ENCODE data around the gene MUC22.
"Not testable (repeated sequence)": the region's sequence is repeated elsewhere in the genome, so short reads cannot be mapped to it uniquely, and the experiment has no call there.

MUC22 gene

DNA sequence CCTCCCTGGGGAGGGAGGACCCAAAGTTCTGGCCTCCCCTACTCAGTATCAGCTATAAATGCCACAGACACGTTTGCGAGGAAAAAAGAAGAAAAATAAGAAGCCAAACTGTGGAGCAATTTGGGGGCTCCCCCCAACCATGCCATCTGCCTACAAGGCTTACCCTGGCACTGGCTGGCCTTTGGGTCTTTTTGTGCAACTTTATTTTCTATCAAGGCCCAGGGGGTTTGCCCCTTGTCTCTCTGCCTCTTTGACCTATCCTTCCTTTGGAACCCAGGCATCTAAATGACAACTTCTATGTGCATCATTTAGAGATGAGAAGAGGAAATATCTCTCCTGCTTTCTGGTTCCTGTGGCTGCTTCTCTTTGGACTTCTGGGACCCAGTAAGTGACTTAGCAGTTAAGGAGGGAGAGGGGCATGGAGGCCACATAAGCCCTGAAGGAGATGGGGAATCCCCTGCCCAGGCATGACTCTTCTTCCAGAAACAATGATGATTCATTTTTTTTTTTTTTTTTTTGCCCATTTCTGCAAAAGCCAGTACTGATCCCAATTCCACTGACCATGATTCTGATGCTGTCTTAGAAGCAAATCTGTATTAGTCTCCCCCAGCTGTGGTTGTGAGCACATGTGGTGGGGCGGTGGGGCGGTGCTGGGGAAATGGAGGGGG lies at the start of gene MUC22:
Gene MUC22 (plus strand): TSS at position 82 of the 668 bp plus-strand sequence. CDS start 233 bp downstream, at position 315.
- DNase-seq = peak; percentile 79

DNA sequence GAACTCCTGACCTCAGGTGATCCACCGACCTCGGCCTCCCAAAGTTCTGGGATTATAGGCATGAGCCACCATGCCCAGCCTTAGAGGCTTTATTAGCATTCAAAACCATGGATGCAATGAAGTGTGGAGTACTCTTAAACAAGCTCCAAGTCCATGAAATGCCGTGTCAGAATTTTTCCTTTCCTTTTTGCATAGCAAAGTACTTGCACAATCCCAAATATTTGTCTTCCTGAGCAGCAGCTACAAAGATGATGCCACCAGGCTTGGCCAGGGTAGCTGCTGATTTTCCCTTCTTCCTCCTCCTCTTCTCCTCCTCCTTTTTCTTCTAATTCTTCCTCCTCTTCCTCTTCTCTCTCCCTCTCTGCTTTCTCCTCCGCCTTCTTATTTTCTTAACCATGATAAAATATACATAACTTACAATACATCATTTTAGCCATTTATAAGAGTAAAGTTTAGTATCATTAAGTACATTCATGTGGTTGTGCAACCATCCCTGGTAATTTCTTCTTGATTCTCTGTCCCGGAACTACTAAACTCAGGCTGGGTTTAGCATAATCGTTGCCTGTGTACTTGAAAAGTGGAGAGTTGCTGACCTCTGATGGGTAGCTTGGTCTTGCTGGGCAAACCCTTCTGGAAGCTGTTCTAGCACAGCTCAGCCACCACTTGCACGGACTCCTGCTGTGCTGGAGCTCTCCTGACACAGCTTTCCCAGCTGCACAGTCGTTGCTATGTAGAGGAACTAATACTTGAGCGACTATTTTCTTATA lies 49.2 kb upstream of the MUC22 start:
- peak; percentile 9 for DNase-seq

DNA sequence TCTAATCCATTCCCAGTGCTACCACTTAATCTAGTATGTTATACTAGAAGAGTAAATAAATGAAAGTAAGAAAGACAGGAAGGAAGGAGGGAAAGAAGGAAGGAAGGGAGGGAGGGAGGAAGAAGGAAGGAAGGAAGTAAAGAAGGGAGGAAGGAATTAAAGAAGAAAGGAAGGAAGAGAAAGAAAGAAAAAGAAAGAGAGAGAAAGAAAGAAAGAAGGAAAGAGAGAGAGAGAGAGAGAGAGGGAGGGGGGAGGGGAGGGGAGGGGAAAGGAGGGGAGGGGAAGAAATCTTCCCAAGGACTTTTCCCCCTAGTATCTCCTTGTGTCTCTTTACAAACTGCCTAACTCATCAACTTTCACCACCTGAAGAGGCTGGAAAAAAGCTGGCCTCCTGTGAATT lies 47.6 kb upstream of the MUC22 start:
- DNase-seq = no peak

DNA sequence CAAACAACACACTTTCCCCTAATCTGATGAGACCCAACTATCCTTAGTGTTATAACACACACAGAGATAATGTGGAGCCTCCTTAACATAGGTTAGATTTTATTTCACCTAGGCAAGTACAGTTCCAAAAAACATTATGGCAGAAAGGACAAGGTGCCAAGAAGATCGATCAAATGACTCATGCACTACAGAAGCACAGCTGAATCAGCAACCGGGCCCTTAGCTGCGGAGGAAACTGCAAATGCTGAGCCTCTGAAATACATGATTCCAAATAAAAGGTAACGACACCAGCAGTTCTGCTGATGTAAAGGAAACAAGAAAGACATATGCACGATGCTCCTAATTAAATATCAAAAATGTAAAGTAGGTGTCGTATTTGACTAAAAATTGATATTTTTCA lies 46.6 kb upstream of the MUC22 start:
- DNase-seq = no peak

DNA sequence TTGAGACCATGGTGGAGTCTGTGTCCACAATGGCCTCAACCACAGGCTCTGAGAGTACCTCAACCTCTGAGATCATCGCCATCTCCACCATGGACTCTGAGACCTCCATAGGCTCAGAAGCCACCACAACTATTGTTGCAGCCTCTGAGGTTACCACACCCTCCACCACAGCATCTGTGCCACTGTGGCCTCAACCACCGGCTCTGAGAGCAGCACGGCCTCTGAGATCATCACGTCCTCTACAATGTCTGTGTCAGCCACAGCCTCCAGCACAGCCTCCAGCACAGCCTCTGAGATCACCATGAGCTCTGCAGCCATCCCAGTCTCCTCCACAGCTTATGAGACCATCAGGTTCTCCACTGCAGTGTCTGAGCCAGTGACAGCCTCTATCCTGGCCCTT lies 46.2 kb upstream of the MUC22 start:
- DNase-seq = no peak

DNA sequence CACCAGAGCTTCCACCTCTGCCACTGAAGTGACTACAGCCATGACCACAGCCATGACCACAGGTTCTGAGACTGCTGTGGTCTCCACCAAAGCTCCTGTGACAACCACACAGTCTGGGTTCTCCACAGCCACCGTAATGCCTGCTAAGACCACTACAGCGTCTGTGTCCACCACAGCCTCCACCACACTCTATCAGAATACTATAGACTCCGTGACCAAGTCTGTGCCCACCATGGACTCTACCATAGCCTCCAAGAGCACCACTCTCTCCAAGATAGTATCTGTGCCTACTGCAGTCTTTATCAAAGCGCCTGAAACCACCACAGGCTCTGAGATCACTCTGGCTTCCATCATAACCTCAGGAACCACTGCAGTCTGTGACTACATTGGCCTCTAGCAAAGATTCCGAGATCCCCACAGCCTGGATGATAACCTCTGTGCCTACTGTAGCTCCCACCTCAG lies 45.1 kb upstream of the MUC22 start:
- no peak for DNase-seq

DNA sequence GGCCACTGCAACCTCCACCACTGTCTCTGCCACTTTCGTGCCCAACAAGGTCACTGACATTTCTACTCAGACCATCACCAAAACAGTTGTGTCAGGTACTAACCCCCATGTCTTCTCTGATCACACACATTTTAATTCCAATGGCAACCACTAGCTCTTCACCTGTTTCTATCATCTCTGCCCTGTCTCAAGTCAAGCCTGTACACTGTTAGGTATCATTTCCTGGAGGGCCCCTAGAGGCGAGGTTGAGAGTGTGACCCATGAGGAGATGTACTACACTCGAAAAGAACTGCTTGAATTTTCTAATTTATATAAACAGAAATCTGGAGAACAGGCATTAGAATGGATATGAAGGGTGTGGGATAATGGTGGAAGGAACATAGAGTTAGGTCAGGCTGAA lies 44.1 kb upstream of the MUC22 start:
- no peak for DNase-seq

DNA sequence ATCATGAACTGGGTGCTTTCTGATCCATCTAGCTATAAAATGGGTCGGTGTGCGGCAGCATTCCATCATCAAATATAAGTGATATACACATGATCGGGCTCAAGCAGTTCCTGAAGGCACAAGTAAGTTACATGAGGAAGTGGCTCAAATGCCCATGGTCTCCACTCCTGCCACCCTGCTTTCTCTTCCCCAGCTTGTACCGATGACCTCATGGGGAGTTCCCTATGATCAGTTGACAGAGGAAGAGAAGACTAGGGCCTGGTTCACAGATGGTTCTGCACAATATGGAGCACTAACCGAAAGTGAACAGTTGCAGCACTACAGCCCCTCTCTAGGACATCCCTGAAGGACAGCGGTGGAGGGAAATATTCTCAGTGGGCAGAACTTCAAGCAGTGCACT lies 41.1 kb upstream of the MUC22 start:
- DNase-seq = not testable (repeated sequence)

DNA sequence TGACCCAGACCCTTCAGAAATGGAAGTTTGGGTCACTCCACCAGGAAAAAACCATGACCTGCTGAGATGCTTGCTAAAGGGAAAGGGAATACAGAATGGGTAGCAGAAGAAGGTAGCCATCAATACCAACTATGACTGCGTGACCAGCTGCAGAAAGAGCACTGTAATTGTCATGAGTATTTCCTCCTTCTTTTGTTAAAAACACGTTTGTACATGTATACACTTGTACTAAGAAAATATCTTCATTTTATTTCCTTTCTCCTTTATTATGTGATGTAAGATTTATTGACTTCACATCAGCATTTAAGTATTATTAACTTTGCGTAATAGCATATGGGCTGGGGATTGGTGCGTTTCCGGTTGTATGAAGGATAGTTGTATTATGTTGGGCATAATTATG lies 39.3 kb upstream of the MUC22 start:
- no peak for DNase-seq

DNA sequence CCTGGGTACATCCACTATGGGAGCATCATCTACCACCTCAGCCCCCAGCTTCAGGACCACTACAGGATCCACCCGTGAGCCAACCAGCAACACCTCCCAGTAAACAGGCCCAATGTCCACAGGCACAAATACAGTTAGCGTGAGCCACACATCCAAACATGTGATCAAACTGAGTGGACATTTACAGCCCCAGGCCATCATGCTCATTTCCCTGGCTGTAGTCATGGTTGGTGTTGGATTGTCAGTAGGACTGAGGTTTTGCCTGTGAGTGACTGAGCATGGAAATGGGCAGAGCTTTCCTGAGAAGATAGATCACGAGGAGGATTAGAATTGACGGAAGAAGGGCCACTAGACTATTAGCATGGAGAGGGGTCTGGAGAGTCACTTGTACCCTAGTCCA lies 37.5 kb upstream of the MUC22 start:
- no peak for DNase-seq

DNA sequence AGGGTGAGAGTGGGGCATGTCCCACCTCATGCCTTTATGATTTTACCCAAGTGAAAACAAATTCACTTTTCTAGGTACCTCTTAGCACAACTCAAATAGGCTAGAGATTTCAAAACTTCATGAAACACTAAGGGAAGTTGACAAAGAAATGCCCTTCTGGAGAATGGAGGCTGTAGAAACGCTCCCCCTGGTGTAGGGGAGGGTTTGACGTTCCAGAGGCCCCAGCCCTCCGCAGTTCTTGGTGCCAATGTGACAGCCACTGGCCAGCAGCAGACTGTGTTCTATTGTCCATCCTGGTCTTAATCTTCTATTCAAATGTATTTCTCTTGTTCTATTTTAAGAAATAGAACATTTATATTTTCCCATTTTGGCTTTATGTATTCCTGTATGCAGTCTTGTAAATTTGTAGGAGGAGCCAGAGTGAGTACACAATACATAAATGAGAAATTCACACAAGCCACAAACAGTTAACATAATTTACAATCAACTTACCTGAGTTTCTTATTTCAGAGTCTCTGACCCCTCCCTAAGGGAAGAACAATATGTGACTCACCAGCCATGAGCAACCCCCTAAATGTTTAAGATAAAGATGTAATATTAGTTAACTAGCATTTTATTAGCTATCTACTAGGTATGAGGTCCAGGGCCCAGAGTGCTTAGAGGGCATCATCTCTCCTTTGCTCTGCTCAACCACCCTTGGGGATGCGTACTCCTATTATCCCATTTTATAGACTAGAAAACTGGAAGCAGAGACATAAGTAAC lies 35.6 kb upstream of the MUC22 start:
- DNase-seq = no peak

DNA sequence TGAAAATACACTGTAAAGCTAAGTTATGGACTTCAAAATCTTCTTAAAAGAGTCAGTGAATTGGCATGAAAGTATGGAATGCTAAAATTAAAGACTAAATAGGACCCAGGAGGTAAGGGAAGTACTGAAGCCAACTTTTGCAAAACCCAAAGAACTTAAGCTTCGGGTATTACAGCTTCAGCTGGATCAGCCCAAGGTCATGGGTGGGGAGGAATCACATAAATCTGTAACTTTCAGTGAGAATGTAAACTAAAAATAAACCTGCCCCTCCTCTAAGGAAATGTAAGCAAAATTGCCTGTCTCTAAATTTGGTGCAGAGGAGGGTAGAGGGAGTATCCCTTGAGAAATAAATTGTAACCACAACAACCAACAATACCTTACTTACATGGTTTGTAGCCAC lies 31.1 kb upstream of the MUC22 start:
- DNase-seq = no peak

DNA sequence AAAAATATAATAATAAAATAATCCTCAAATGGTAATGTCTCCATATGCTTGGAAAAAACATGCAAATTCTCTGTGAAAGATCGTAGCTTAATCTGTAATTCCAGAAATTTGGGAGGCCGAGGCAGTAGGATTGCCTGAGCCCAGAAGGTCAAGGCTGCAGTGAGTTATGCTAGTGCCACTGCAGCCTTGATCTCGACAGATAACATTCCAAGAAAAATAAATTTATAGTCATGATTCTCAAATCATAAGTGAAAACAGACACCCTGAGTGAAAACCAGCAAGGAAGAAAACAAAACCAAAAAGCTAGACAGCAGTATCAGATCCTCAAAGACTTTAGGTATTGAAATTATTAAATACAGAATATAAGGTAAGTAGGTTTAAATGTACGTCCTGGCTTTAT lies 30.6 kb upstream of the MUC22 start:
- no peak for DNase-seq

DNA sequence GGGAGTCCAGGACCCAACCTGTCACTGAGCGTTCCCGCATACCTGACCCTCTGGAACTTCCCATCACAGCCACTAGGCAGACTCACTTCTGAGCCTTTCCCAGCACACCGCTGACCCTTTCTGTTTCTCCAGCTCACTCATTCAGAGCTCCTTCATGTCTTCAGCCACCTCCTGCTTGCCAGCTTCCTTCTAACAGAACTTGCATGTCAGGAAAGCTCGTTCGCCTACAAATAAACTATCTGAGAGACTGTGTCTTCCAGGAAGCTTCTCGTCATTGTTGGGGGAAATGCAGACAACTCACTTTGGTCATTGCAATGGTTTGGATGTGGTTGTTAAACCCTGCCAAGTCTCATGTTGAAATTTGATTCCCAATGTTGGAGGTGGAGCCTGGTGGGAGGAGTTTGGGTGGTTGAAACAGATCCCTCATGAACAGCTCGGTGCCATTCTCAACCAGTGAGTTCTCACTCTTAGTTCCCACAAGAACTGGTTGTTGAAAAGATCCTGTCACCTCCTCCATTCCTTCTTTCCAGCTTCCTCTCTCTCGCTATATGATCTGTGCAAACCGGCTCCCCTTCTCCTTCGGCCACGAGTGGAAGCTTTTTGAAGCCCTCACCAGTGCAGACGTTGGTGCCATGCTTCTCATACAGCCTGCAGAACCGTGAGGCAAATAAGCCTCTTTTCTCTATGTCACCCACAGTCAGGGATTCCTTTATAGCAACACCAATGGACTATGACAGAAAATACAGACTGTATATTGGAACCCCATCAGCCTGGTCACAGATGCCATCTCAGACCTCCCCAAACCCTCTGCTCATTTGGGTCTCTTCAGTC lies 28.1 kb upstream of the MUC22 start:
- DNase-seq = peak; percentile 71

DNA sequence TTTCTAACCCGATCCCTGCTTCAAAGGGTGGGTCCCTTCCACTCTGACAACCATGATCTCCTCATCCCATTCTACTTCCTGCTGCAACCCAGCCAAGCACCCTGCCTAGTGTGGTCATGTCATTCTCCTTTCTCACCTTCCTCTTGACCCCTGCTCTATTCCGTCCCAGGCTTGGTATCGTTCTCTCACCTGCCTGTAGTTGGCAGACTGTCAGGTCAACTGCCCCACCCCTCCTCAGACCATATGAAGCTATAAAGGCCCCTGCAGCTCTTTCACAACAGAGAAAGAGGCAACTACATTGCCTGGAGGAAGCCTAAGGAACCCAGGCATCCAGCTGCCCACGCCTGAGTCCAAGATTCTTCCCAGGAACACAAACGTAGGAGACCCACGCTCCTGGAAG lies 26.8 kb upstream of the MUC22 start, which contains the start of gene MUC21:
Gene MUC21 (plus strand): TSS at position 280 of the 400 bp plus-strand sequence. CDS start 241 bp downstream, outside the sequence.
- DNase-seq = no peak

DNA sequence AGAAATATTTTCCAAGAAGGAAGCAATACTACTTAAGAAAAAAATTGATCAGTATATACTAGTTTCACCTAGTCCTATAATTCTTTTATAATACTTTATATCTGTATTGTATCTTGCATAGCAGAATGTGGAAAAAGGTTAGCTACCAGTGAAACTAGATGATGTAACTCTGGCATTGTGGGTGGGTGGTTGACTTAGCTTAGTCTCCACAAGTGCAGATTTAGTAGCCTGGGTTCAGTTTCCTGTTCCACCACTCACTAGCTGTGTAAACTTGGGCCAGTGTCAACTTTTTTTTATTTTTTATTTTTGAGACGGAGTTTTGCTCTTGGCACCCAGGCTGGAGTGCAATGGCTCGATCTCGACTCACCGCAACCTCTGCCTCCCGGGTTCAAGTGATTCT lies 24.8 kb upstream of the MUC22 start:
- no peak for DNase-seq

DNA sequence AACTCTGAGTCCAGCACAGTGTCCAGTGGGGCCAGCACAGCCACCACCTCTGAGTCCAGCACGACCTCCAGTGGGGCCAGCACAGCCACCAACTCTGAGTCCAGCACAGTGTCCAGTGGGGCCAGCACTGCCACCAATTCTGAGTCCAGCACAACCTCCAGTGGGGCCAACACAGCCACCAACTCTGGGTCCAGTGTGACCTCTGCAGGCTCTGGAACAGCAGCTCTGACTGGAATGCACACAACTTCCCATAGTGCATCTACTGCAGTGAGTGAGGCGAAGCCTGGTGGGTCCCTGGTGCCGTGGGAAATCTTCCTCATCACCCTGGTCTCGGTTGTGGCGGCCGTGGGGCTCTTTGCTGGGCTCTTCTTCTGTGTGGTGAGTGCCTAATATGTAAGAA lies 23.0 kb upstream of the MUC22 start:
- DNase-seq = no peak

DNA sequence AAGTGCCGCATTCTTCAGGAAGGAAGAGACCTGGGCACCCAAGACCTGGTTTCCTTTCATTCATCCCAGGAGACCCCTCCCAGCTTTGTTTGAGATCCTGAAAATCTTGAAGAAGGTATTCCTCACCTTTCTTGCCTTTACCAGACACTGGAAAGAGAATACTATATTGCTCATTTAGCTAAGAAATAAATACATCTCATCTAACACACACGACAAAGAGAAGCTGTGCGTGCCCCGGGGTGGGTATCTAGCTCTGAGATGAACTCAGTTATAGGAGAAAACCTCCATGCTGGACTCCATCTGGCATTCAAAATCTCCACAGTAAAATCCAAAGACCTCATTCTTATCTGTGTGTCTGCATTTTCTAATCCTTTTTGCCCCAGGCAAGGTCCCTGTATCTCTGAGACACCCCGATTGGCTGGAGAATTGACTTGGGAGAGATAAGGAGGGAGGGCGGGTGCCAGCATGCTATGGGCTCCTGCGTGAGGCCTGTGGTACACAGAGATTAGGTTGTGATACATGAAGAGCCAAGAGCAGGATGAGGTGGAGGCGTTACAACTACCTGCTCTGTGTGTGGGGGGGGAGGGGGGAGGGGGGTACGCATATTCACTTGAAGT lies 22.0 kb upstream of the MUC22 start:
- no peak for DNase-seq

DNA sequence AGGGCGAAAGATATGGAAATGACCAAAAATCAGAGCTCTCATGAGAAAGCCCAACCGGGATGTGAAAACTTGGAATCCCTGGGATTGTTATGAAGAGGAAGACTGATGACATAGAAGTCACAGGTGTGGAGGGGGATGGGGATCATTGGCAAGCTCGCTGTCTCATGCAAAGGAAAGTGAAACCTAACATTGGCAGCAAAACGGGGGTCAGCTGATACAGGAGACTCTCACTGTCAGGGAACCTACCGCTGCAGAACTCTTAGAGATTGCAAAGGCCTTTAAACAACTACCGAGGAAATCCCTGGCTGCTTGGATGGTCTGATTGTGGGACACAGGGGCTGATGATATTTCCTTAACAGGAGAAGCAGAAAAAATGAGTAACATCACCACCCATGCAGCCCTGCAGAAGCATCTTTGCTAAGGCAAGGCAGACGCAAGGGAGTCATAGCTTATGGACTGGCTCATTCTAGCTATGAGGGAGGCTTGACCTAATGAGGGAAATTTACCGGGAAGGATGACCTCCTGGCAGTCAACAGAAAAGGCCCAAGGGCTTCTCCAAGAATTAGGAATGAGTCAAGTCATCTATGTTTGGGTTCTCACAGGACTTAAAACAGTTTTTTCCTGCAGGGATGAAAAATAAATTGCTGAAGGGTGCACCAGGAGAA lies 19.7 kb upstream of the MUC22 start:
- peak; percentile 50 for DNase-seq

DNA sequence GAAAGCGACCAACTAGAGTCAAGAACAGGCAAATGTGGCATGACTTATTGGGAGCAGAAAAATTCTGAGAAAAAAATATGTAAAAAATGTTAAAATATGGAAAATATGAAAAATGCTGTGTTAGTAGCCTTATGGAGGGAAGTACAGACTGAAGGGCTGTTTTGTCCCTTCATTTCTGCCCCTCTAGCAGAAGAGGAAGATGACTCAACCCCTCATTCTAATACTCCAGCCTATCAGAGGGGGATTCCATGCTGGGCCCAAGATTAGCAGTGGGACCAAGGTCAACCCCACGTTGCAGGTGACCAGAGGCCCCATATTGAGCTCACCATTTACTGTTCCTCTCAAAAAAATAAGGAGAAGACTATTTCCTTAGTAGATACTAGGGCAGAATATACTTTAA lies 18.4 kb upstream of the MUC22 start:
- DNase-seq = no peak

DNA sequence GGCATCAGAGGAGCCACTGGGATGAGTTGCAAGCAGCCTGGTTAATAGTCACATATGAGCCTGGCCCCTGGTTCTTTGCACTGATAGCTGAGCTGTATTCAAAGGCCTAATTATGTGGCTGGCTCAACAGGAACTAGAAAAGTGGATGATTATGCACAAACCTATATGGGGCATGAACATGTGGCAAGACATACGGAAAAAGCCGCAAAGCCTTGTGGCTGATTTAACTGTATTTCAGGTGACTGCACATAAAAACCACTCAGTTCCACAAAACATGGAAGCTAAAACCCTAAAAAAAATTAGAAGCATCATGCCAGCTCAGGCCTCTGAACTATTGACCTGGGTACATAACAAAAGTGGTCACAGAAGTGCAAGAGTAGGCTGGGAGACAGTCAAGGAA lies 13.0 kb upstream of the MUC22 start:
- DNase-seq = no peak

DNA sequence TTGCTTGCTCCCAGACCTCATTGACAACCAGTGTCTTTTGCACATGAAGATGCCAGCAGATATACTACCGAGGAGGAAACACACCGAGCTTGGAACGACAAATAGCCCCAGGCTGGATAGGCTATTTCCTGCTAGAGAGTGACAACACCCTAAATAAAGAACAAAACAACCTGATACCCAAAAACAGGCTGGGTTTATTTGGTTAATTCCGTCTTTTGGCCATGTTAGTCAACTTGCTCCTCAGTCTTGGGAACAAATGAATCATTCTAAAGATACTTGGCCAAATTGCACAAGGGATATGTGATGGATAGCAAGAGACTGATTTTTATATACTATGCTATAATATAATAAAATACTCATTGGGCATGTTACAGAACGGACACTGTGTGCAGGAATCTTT lies 11.5 kb upstream of the MUC22 start:
- DNase-seq = no peak
